ENCODE data around the gene MBP.

MBP gene

GRCh38 chr18:77016936-77017335, 115.6 kb downstream of the MBP start:
- DNase-seq: peak; percentile 19

GRCh38 chr18:77015771-77016710, 116.5 kb downstream of the MBP start:
- DNase-seq: no peak

GRCh38 chr18:77015169-77015568, 117.4 kb downstream of the MBP start:
- no peak for DNase-seq

GRCh38 chr18:77014538-77014937, 118.0 kb downstream of the MBP start:
- no peak for DNase-seq

GRCh38 chr18:77013811-77014521, 118.6 kb downstream of the MBP start:
- no peak for DNase-seq

GRCh38 chr18:77012806-77013541, 119.6 kb downstream of the MBP start:
- no peak for DNase-seq

- no peak for DNase-seq
Observed at GRCh38 chr18:77012120-77012519, 120.5 kb downstream of the MBP start.

GRCh38 chr18:77009675-77010074, 122.9 kb downstream of the MBP start:
- DNase-seq: no peak

- no peak for DNase-seq
Observed at GRCh38 chr18:77008576-77009315, 123.8 kb downstream of the MBP start.

- DNase-seq: no peak
Observed at GRCh38 chr18:77008006-77008405, 124.6 kb downstream of the MBP start.

GRCh38 chr18:77007251-77007650, 125.3 kb downstream of the MBP start:
- DNase-seq: no peak

GRCh38 chr18:77006305-77007175, 126.0 kb downstream of the MBP start:
- no peak for DNase-seq

GRCh38 chr18:77005651-77006195, 126.9 kb downstream of the MBP start:
- no peak for DNase-seq

- DNase-seq: no peak
Observed at GRCh38 chr18:77004555-77005380, 127.8 kb downstream of the MBP start.

- no peak for DNase-seq
Observed at GRCh38 chr18:77003316-77003715, 129.3 kb downstream of the MBP start.

- no peak for DNase-seq
Observed at GRCh38 chr18:77002496-77002895, 130.1 kb downstream of the MBP start.

- DNase-seq: peak; percentile 93
Observed at GRCh38 chr18:77001979-77002378, 130.6 kb downstream of the MBP start.

- no peak for DNase-seq
Observed at GRCh38 chr18:77001041-77001440, 131.5 kb downstream of the MBP start.

GRCh38 chr18:77000527-77000926, 132.1 kb downstream of the MBP start:
- peak; percentile 56 for DNase-seq

- no peak for DNase-seq
Observed at GRCh38 chr18:76999077-76999476, 133.5 kb downstream of the MBP start.

Data from NCI-H146 (cell line).